ENCODE data around the gene ALDH1A2.

Gene ALDH1A2

DNA sequence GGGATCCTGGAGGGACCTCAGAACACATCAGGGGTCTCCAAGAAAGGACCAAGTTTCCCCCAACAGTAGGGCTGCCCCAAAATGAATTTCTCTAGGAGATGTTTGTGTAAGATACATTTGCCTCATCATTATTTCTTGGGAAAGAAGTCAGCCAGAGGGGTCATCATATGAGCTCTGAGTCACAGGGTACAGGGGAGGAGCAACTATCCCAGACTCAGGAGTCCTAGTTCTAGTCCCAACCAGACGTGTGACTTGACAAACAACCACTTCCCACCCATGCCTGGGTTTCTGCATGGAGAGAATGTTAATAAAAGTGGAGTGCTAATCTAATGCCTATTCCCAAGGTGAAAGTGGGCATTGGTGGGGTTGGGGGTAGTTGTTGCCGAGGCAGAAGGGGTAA, 144.1 kb downstream of the ALDH1A2 start:
- no peak for DNase-seq
- in situ Hi-C loops (cut with MboI; ENCODE audit: low pct_unique_long_range_greater_than_20kb, low sequenced_read_pairs), result no loop called here

DNA sequence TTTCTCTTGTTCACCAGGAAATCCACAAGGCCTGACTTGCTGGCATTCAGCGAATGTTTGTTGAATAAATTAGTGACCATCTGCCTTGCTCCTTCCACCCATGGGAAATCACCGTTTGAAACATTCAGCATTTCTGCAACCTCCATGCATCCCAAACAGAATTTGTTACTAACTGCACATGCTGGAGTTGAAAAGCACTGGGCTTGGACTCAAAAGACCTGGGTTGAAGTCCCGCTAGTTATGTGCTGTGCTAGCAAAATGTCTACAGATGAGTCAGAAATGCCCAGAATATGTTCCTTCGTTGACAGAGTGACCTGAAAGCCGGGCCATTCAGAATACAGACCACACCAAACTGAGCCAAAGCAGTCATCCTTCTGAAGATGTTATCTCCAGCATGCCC, 144.6 kb downstream of the ALDH1A2 start:
- no peak for DNase-seq
- in situ Hi-C loops (cut with MboI; ENCODE audit: low pct_unique_long_range_greater_than_20kb, low sequenced_read_pairs), result no loop called here

DNA sequence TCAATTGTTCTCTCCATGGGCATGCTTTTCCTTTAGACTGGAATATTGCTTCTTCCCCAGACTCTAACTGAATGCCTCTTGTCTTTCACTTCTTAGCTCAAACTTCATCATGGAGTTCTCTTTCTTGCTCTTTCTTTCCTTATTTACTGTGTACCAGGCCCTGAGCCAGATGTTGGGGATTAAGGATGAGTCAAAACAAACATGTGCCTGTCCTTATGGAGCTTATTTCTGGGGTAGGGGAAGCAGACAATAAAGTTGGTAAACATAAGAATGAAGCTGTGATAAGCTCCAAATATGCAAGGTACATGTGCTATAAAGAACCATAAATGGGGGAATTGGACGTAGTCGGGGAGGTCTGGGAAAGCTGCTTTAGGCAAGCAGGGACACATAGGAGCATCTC, 145.8 kb downstream of the ALDH1A2 start:
- DNase-seq, result no peak
- in situ Hi-C loops (cut with MboI; ENCODE audit: low pct_unique_long_range_greater_than_20kb, low sequenced_read_pairs), result no loop called here

DNA sequence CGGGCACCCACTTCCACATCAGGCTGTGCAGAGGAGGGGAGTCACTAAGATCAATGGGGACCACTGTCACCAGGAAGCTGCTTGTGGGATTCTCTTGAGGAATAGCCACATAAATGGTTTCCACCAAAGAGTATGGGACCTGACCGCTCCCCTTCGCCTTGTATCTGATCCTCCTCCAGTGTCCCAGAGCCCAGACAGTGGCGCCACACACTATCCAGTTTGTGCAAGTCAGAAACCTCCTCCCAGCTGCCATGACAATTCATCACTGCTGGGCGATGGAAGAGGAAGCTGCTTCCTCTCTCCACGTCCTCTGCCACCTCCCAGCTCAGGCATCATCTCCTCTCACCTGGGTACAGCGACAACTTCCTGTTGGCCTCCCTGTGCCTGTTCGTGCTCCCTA, 147.5 kb downstream of the ALDH1A2 start:
- no peak for DNase-seq
- in situ Hi-C loops (cut with MboI; ENCODE audit: low pct_unique_long_range_greater_than_20kb, low sequenced_read_pairs), result no loop called here

DNA sequence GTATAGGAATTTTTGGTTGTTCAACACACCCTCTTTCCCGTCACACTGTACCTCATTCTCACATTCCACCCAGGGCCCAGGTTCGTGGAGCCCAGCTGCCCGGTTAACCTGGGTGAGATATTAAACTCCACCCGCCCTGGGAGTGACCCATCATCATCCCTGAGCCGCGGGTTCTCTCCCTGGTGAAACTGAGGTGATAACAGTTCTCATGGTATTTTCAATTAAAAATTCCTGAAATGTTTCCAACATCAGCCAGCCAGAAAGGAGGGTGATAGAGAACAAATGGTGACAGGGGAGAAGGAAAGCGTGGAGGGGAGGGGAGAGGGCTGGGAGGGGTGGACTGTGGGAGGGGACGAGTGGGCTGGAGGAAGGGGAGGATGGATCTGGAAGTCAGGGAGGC, 148.8 kb downstream of the ALDH1A2 start:
- DNase-seq, result no peak

DNA sequence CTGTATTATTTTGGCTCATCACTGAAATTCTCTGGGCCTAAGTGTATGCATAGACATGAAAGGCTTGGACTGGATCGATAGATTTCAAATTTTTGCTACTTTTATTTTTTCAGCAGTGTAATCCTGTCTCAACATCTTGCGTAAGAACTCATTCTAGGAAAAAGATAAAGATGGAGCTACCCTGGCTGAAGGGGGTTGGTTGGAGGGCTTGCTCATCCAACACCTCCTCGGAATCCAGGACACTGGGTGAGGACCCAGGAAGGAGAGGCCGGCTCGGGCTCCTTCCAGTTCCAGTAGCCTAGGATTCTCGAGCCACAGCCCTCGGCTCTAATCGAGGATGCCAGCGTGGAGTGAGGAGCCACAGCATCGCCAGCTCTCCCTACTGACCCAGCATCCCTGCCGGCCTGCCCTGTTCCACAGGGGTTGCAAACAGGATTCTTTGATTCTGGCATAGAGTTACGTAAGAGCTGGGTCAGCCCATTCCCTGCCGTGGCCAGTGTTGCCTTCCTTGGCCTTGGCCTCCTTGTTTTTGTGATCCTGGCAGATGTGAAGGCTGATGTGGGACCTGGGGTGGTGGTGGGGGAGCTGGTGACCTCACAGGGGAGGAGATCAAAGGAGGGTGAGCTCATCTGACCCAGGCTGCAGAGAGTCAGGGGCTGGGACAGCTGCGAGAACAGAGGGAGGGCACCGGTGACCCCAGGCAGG, 149.5 kb downstream of the ALDH1A2 start:
- DNase-seq, result no peak
- in situ Hi-C loops (cut with MboI; ENCODE audit: low pct_unique_long_range_greater_than_20kb, low sequenced_read_pairs), result no loop called here

More for the DNA sequence above, 148.8 kb downstream of the ALDH1A2 start:
- in situ Hi-C loops (cut with MboI; ENCODE audit: low pct_unique_long_range_greater_than_20kb, low sequenced_read_pairs), result no loop called here

DNA sequence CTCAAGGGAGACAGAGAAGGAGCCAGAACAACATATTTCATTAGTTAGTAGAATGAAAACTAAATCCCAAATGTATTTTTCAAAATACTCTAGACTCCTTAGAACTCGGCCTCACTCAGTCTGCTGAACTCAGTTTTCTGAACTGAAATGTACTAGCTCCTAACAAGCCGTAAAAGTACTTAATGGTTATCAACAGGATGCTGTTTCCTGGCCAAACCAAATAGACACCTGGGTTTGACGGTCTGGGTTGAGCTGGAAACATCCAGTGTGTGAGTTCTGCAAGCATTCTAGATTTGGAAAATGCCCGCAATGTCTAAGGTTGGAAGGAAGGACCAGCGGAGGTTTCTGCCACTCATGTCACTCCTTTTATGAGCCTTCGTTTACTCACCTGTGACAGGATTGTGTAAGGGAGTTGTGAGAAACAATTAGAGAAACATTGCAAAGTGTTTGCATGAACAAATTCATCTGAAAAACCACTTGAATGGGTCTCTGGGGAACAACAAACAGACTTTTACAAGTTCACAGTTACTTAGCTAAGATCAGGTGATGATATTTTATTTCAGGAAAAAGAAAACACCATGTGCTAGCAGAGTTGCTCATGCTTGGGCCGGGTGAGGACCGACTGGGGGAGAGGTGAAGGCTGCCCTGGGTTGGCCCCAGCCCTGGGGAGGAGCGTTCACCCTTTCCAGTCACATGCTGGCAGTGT, 151.0 kb downstream of the ALDH1A2 start:
- in situ Hi-C loops (cut with MboI; ENCODE audit: low pct_unique_long_range_greater_than_20kb, low sequenced_read_pairs), result no loop called here

DNA sequence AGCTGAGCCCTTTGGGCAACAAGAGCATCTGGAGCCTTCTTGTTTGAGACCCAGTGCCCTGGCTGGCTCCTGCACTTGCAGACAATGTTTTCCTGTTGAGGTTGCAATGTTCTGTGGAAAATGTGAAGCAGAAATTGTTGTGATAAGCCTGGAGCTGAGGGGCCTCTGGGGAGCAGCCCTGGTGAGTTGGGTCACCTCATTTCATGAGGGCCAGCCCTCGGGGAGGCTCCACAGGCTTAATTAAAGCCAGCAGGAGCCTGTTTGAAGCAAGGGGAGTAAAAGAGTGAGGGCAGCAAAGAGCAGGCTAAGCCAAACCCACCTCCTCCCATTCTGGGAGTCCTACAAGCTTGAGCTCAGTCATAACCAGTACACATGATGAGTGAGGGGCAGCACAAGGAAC, 154.3 kb downstream of the ALDH1A2 start:
- in situ Hi-C loops (cut with MboI; ENCODE audit: low pct_unique_long_range_greater_than_20kb, low sequenced_read_pairs), result no loop called here
- DNase-seq, result no peak

More for the DNA sequence above, 151.0 kb downstream of the ALDH1A2 start:
- no peak for DNase-seq

DNA sequence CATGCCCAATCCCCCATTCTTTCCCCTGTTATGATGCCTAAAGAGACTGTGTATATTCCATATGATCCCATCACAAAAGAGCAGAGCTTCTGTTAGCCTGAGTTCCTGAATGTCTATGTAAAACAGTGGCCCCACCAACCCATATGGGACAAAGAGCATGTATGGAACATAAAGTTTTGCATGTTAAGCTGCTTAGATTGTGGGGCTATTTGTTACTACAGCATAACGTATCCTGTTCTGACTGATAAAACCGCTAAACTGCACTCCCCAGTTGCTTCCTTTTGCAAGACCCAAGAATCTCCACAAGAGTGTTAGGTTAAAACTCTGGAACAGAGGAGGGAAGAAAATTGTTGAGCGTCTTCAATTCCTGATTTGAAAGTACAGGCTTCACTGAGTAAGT, 154.8 kb downstream of the ALDH1A2 start:
- no peak for DNase-seq
- in situ Hi-C loops (cut with MboI; ENCODE audit: low pct_unique_long_range_greater_than_20kb, low sequenced_read_pairs), result no loop called here

DNA sequence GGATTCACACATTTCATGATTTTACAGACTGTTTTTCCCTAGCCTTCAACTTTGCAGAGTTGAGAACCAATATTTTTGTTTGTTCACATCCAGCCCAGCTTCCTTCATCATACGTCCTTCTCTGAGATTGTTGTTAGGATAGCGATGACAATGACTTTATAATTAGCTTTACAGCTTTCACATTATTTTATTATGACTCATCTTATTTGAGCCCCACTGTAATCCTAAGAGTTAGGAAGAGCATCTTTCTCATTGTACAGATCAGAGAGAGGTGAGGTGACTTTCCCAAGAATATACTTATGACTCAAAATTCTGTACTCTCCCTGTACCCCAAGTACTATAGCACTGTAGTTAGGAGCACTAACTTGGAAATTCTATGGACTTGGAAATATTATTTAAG, 156.1 kb downstream of the ALDH1A2 start:
- DNase-seq, result no peak
- in situ Hi-C loops (cut with MboI; ENCODE audit: low pct_unique_long_range_greater_than_20kb, low sequenced_read_pairs), result no loop called here

DNA sequence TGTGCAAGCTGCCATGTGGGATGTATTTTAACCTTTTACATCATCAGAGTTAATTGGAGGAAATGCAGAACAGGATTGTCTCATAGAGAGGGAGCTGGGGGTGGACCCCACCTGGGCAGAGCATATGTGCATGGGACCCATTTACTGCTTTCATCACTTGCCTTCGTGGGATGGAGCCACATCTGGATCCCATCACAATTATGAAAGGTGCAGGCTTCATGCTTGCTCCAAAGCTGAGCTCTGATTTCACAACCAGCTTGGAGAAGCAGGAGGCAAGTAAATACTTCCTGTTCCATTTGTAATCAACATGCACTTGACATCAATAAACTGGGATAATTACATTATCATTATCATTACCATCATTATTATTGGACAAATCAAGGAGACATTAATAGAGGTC, 161.9 kb downstream of the ALDH1A2 start:
- in situ Hi-C loops (cut with MboI; ENCODE audit: low pct_unique_long_range_greater_than_20kb, low sequenced_read_pairs), result no loop called here
- DNase-seq, result no peak
